ENCODE results near the gene FHL5.

DNA sequence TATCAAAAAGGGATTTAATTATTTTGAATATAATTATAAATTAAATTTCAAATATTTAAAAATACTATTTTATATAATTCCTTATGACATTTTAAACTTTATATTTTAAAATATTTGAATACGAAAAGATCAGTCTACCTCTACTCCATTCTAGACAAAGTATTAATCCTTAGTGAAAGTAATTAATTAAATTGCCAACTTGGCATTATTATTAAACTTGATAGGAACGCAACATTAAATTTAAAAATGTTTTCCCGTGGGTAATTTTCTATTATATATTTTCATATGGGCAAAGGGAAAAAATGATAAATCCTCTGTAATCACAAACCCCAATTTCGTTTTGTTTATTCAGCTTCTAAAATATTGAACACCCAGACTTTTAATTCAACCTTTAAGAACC lies 8.4 kb upstream of the FHL5 start:
- TF ChIP-seq, protein P1, sequence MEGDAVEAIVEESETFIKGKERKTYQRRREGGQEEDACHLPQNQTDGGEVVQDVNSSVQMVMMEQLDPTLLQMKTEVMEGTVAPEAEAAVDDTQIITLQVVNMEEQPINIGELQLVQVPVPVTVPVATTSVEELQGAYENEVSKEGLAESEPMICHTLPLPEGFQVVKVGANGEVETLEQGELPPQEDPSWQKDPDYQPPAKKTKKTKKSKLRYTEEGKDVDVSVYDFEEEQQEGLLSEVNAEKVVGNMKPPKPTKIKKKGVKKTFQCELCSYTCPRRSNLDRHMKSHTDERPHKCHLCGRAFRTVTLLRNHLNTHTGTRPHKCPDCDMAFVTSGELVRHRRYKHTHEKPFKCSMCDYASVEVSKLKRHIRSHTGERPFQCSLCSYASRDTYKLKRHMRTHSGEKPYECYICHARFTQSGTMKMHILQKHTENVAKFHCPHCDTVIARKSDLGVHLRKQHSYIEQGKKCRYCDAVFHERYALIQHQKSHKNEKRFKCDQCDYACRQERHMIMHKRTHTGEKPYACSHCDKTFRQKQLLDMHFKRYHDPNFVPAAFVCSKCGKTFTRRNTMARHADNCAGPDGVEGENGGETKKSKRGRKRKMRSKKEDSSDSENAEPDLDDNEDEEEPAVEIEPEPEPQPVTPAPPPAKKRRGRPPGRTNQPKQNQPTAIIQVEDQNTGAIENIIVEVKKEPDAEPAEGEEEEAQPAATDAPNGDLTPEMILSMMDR (IDR thresholded peaks at IDR 0.05; ENCODE audit: extremely low read depth in 1 of 2, insufficient read depth in 1 of 2, low read depth in 1 of 2, low read length in 2 of 2), result no peak
- TF ChIP-seq, protein P2, sequence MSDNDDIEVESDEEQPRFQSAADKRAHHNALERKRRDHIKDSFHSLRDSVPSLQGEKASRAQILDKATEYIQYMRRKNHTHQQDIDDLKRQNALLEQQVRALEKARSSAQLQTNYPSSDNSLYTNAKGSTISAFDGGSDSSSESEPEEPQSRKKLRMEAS (IDR thresholded peaks at IDR 0.05; ENCODE audit: insufficient read depth, insufficient read length), result no peak
- TF ChIP-seq POLR2A (IDR thresholded peaks at IDR 0.05; ENCODE audit: low read depth, low read length), result no peak
